ENCODE measurements around the gene MOCOS.

MOCOS gene

GRCh38 chr18:36274083-36274715, 86.9 kb downstream of the MOCOS start:
- no peak for DNase-seq

DNA sequence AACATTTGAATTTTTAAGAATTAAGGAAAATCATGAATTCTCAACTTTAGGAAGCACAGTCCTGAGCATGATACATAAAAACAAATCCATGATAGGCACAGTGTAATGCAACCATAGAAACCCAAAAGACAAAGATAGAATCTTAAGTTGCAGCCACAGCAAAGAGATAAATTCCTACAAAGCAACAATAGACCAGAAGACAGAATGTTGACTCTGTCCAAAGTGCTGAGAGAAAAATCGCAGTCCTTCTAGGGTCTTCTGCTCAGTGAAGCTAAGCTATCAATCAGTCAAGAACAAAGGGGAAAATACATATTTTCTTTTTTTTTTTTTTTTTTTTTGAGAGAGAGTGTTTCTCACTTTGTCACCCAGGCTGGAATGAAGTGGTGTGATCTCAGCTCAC, 88.3 kb downstream of the MOCOS start:
- DNase-seq: no peak

GRCh38 chr18:36279001-36279400, 91.7 kb downstream of the MOCOS start:
- DNase-seq: no peak

DNA sequence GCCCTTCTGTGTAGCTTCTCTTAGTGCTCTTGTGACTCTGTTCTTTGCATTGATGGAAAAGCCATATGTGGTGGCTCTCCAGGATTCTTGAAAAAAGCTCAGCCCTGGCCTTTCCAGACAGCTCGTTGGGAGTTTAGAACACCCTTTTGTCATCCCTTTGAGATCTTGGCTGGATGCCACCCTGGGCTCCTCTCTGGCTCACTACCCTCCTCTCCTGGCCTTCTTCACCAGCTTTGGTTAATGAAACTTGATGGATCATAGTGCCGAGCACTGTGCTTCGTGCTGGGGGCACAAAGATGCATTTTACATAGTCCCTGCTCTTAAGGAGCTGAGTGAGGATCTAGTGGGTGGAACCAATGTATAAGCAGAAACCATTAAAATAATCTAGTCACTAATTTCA, 94.6 kb downstream of the MOCOS start:
- peak in 1 of 2 experiments; percentile 21 for DNase-seq

DNA sequence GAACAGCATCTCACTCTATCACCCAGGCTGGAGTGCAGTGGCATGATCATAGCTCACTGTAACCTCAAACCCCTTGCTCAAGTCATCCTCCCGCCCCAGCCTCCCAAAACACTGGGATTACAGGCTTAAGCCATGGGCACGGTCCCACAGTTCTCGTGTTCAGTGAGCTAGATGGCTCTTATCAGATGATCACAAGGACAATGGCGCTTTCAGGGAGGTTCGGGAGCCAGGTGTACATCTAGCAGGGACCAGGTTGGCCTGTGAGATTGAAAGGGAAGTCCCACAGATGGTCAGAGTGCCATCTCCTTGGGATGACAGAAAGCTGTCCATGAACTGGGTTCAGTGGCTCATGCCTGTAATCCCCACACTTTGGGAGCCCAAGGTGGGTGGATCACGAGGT, 96.2 kb downstream of the MOCOS start:
- DNase-seq: no peak

DNA sequence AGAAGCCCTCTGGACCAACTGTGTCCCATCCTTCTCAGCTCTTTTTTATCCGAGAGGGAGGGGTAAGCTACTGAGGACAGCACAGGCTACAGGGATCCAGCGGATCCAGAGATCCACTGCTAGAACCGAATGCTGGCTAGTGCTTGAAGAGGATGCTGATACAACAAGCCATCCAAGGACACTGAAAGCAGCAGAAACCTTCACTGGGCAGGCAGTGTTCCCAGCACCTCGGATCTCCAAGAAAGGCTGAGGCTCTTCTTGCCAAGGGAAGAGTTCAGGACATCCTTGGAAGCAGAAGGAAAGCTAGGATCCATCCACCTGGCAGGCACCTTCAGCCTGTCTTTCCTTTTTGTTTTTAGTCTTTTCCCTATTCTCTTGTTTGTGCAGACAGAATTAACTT, 97.0 kb downstream of the MOCOS start:
- no peak for DNase-seq

GRCh38 chr18:36284671-36285295, 97.5 kb downstream of the MOCOS start:
- DNase-seq: peak; percentile 52 to 67

DNA sequence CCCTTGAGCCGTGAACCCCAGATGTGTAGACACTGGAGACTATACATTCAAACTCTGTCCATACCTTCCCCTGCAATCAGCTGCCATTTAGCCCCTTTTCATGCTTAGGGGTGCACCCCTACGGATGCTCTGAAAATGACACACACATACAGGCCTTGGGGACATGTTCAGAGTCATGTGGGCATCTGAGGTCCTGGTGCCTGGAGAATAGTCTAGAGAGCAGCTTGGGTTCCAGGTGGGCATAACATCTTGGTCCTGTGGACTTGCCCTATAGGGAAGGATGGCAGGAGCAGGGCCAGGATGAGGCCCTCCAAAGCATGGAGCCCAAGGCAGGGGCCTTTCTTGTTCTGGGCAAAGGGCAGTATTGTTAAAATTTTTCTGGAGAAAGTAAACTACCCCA, 100.4 kb downstream of the MOCOS start:
- no peak for DNase-seq

DNA sequence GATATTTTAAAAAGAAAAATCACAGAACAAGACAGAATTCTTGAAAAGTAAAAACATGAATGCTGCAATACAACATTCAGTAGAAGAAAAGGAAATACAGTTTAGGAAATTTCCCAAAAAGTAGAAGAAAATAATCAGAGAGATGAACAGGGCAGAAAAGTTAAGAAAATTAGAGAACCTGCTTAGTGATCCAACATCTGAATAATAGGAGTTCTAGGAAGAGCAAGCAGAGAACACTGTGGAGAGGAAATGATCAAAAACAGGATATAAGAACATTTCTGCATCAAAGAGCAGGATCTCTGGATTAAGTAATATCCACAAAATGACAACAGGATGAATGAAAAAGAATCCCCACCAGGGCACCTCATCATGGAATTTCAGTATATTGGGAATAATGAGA, 101.4 kb downstream of the MOCOS start:
- DNase-seq: no peak

- DNase-seq: no peak
Measured at GRCh38 chr18:36294031-36294430, 106.7 kb downstream of the MOCOS start.

- no peak for DNase-seq
Measured at GRCh38 chr18:36295214-36295613, 107.9 kb downstream of the MOCOS start.

GRCh38 chr18:36295880-36296301, 108.6 kb downstream of the MOCOS start:
- DNase-seq: no peak

DNA sequence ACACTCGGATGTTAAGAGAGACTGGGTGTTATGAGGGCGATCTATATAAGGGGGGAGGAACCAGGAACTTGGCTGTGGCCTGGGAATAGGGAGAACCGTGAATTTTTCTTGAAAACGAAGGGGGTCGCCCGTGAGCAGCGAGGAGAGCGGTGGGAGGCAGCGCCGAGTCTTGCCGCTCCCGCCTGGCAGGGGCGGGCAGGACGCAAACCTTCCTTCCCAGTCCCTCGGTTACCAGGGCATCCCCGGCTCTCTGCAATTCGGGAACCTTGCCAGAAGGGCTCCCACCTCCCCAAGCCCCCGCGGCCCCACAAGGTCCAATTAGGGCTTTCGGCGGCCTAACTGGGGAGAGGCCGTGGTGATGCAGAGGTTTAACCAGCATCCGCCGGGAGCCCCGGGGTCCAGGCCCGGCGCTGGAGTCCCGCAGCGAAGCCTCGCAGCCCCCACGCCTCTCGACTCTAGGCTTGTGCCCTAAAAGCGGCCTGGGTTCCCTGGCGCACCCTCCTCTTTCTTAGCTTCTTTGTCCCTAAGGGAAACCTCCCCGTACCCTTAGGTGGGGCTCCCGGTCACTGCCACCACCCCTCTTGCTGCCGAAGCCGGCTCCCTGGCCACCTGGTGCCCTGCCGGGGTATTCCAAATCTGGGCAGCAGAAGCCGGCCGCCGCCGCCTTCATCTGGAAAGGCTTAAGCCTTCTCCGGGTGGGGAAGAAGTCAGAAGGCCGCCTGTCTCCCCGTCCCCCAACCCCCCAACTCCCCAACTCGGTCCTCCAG, 109.5 kb downstream of the MOCOS start:
- DNase-seq: no peak

DNA sequence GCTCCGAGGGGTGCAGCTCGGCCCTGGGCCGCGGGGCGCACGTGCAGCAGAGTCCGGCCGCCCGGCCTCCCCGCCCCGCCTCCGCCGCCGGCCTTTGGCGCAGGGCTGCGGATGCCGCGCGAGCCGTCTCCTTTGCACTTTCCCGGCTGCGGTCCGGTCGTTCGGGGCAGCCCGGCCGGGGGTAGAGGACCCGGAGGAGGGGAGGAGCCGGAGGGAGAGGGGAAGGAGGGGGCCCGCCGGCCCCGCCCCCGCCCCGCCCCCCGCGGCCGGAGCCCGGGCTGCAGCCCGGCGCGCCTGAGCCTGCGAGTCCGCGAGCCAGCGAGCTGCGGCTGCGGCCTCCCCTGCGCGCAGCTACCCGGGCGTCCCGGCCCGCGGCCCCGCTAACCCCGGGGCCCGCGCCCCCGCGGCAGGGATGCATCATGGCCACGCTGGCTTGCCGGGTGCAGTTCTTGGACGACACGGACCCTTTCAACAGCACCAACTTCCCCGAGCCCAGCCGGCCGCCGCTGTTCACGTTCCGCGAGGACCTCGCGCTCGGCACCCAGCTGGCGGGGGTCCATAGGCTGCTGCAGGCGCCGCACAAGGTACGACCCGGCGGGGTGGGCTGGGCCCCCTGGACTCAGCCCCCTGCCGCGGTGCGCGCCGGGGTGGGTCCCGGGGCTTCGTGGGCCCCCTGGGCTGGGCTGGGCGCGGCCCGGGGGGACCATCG, 110.3 kb downstream of the MOCOS start, which contains the start of gene FHOD3:
TSS of gene FHOD3 (plus strand) at position 297 of the 709 bp plus-strand sequence. CDS start at position 420, 123 bp downstream.
- no peak for DNase-seq

DNA sequence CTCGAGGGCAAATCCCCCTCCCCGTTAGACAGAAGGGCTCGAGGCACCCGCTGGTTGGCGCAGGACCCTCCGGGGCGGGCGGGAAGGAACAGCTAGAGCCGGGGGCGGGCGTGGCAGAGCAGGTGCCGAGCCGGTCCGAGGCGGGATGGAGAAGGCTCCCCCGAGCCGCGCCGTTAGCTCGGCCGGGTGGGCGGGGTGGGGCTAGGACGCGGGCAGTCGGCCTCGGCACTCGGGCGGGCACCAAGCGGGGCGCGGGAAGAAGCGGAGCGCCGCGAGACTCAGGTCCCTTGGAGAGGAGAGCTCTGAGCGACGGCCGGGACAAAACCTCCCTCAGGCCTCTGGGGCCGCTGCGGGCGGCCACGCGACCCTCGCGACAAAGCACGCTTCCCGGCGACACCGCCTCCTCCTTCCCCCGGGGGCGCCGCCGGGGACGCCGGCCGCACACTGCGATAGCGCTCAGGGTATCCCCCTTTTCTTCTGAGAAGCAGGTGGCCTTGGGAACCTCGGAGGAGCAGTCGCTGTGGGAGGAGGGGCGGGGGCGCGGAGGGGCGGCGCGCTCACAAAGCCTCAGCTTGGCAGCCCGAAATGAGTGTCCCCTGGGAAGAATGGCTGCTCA, 110.9 kb downstream of the MOCOS start:
- DNase-seq: no peak

GRCh38 chr18:36299015-36299414, 111.7 kb downstream of the MOCOS start:
- DNase-seq: no peak

- DNase-seq: no peak
Measured at GRCh38 chr18:36300211-36300610, 112.9 kb downstream of the MOCOS start.

GRCh38 chr18:36301884-36302283, 114.6 kb downstream of the MOCOS start:
- no peak for DNase-seq

- DNase-seq: no peak
Measured at GRCh38 chr18:36302676-36303075, 115.4 kb downstream of the MOCOS start.

DNA sequence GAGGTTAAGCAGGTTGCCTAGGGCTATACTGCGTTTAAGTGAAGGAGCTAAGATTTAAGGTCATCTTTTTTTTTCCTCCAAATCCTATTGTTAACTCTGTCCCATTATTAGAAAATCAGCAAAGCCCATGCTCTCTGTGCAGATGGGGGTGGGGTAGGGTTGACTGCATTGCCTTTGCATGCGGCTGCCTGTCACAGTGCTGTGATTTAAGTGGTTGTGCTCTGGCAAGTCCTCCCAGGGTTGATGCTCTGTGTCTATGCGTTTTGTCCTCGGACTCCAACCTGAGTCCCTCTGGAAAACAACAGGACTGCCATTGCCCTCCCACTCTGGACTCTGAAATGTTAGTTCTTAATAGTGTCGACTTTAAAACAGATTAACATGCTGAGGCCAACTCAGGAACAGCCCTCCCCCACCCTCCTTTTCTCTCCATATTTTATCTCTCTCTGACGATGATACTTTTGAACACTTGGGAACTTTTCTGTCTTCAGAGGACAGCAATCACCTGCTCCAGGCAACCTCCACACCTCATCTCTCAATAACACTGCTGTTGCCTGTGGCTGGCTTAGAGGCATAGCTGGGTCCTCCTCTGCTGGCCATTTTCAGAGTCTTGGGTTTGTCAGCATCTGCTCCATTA, 116.0 kb downstream of the MOCOS start:
- DNase-seq: no peak

DNA sequence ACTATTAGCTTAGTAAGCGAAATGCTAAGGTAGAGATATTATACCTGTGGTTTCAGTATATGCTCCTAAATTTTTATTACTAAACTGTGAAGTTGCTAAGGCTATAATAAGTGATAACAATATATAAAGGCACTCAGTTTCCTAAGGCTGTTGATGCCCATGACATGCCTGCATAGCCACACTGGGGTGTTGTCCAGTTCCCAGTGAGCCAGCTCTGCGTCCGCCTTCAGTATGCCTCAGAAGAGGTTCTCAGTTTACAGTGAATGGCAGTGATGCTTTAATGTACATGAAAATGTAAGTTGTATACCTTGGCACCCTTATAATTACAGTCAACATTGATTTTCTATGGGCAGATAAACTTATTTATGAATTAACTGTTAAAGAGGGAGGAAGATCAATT, 117.4 kb downstream of the MOCOS start:
- DNase-seq: no peak

- DNase-seq: no peak
Measured at GRCh38 chr18:36305375-36305774, 118.1 kb downstream of the MOCOS start.
